Measurements from ENCODE around the gene ASB18. TPM values are rescaled to one million over a fixed set of nuclear protein-coding genes. Genes with fewer than 3 reads are reported as not detected.

The ASB18 gene
- total and polyA plus RNA-seq, 2 donors (not counting 3 experiments of a cell fraction or from before 2014, with no cell fraction given), result not detected

GRCh38 chr2:236208019-236208926 is 55.9 kb downstream of the ASB18 start:
- DNase-seq (ENCODE audit: low read depth, low spot score), result no peak
- dilution Hi-C loops (cut with MboI; ENCODE audit: extremely low pct_ligation_motif_present, low sequenced_read_pairs) (no loop called here), intact Hi-C loops (cut with micrococcal nuclease) (no loop called here)
- Histone ChIP-seq H3K9ac (replicated peaks; ENCODE audit: extremely low read depth, insufficient read depth, low read length) (no peak overlapping the region), H3K9me3 (replicated peaks; ENCODE audit: control insufficient read depth, insufficient read depth, low read length) (no peaks in the 10 kb centered on the region), H2AFZ (ENCODE audit: low read depth, low read length) (no peak overlapping the region), H3K27me3 (ENCODE audit: control insufficient read depth in 2 of 2, insufficient read depth in 2 of 2, low read length in 2 of 2) (no peaks in the 10 kb centered on the region), H4K20me1 (replicated peaks; ENCODE audit: control insufficient read depth, extremely low read depth, insufficient read depth, low read length) (no peaks in the 10 kb centered on the region), H3K36me3 (ENCODE audit: control insufficient read depth in 2 of 2, extremely low read depth in 1 of 2, insufficient read depth in 2 of 2, low read length in 2 of 2) (no peaks in the 10 kb centered on the region), H3K4me1 (ENCODE audit: control insufficient read depth, extremely low read depth, insufficient read depth, low read length) (peaks cover 14% of the 10 kb centered on the region), H3K4me3 (replicated peaks in 1 of 3; ENCODE audit: insufficient read depth in 1 of 3, low read depth in 1 of 3, low read length in 3 of 3) (no peak overlapping the region), H3K27ac (ENCODE audit: insufficient read depth, low read depth, low read length) (no peak overlapping the region), H3K4me2 (ENCODE audit: insufficient read depth, low read length) (no peak overlapping the region), H3K9me1 (replicated peaks; ENCODE audit: control insufficient read depth, extremely low read depth, insufficient read depth, low read length) (no peaks in the 10 kb centered on the region), H3K79me2 (ENCODE audit: control insufficient read depth, insufficient read depth, low read length) (no peaks in the 10 kb centered on the region)
- CTCF ChIA-PET, result interaction anchor here (1.1 to 1.5 kb wide), 4 partner anchors 9 to 442 kb away, joined by 3 to 5 read pairs (median 4); no protein-coding TSS in a partner anchor
- no TSS peak for BruUV-seq (replicated peaks)
- FAIRE-seq, result no peak
- POLR2A ChIA-PET, result interaction anchor here (0.6 kb wide), 1 partner anchor 42 kb away, joined by 6 read pairs; no protein-coding TSS in a partner anchor
- TF ChIP-seq MYC (IDR thresholded peaks at IDR 0.05; ENCODE audit: low read depth, low read length) (no peak), GATA2 (IDR thresholded peaks at IDR 0.05; ENCODE audit: insufficient read depth, insufficient read length, low read depth, low read length) (no peak), FOS (IDR thresholded peaks at IDR 0.05; ENCODE audit: borderline replicate concordance, insufficient read depth, low read length) (no peak), EZH2 (IDR thresholded peaks at IDR 0.05; ENCODE audit: borderline replicate concordance, low read depth, low read length, severe bottlenecking) (no peak), POLR2AphosphoS5 (IDR thresholded peaks at IDR 0.05; ENCODE audit: insufficient read depth, low read depth, low read length) (no peak), POLR2A (IDR thresholded peaks at IDR 0.05; ENCODE audit: low read depth, low read length) (no peak), JUN (IDR thresholded peaks at IDR 0.05; ENCODE audit: borderline replicate concordance, insufficient read depth, insufficient read length, low read depth) (no peak)
- TF ChIP-seq, protein P1, sequence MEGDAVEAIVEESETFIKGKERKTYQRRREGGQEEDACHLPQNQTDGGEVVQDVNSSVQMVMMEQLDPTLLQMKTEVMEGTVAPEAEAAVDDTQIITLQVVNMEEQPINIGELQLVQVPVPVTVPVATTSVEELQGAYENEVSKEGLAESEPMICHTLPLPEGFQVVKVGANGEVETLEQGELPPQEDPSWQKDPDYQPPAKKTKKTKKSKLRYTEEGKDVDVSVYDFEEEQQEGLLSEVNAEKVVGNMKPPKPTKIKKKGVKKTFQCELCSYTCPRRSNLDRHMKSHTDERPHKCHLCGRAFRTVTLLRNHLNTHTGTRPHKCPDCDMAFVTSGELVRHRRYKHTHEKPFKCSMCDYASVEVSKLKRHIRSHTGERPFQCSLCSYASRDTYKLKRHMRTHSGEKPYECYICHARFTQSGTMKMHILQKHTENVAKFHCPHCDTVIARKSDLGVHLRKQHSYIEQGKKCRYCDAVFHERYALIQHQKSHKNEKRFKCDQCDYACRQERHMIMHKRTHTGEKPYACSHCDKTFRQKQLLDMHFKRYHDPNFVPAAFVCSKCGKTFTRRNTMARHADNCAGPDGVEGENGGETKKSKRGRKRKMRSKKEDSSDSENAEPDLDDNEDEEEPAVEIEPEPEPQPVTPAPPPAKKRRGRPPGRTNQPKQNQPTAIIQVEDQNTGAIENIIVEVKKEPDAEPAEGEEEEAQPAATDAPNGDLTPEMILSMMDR (IDR thresholded peaks at IDR 0.05; ENCODE audit: extremely low read depth in 1 of 2, insufficient read depth in 1 of 2, low read depth in 1 of 2, low read length in 2 of 2), result no peak
- TF ChIP-seq, protein P2, sequence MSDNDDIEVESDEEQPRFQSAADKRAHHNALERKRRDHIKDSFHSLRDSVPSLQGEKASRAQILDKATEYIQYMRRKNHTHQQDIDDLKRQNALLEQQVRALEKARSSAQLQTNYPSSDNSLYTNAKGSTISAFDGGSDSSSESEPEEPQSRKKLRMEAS (IDR thresholded peaks at IDR 0.05; ENCODE audit: insufficient read depth, insufficient read length), result no peak

Data from endothelial cell of umbilical vein (primary cell).